Measurements from ENCODE around the gene LLGL1. TPM values are rescaled to one million over a fixed set of nuclear protein-coding genes. Genes with fewer than 3 reads are reported as not detected.
A peak's percentile ranks its signal among the peaks of the same experiment; 100 is the strongest.

The LLGL1 gene
- polyA plus RNA-seq, 2 of the 4 experiments (the other 2 are of a cell fraction), result 11.2 to 19.3 TPM

DNA sequence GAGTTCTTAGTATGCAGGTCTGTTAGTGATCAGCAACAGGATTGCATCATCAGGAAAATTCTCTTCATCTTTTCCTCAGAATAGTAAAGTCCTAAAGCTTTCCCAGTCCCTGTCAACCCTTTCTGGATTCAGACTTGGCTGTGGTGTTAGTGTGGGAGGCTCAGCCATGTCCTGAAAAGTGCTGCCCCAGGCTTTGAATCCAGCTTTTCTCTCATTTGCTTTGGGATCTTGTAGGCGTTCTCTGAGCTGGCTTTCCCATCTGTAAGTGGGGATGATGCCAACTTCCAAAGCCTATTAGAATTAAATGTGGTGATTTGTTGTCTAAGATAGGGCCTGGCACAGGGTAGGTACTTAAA is 38.8 kb upstream of the LLGL1 start:
- 45% methylated on average over 1 of the region's 1 CpG for WGBS (ENCODE audit: missing lambda C conversion rate)
- TF ChIP-seq NFE2L2 (conservative IDR thresholded peaks at IDR 0.05; ENCODE audit: low read length) (no peak), FOXS1 (CRISPR knock-in tag; IDR thresholded peaks at IDR 0.05) (no peak), TFCP2L1 (CRISPR knock-in tag; IDR thresholded peaks at IDR 0.05) (no peak), CEBPB (IDR thresholded peaks at IDR 0.05) (peak; percentile 38 to 47; a peak in 2 of 4 replicates), POLR2A (IDR thresholded peaks at IDR 0.05; ENCODE audit: low read length) (no peak), MAFK (IDR thresholded peaks at IDR 0.05; ENCODE audit: partially characterized antibody) (no peak)
- TF ChIP-seq, protein P1, sequence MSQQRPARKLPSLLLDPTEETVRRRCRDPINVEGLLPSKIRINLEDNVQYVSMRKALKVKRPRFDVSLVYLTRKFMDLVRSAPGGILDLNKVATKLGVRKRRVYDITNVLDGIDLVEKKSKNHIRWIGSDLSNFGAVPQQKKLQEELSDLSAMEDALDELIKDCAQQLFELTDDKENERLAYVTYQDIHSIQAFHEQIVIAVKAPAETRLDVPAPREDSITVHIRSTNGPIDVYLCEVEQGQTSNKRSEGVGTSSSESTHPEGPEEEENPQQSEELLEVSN (IDR thresholded peaks at IDR 0.05; ENCODE audit: borderline replicate concordance, low read depth), result no peak
- Histone ChIP-seq H3K9me3 (no peaks in the 10 kb centered on the region), H3K4me1 (peaks cover 65% of the 10 kb centered on the region), H3K4me2 (peak overlapping the region; percentile 88), H3K4me3 (peak overlapping the region; percentile 73), H3K27ac (peak overlapping the region; percentile 12 to 96; a peak in 4 of 6 replicates)
- POLR2A ChIA-PET, result interaction anchor here (1.1 kb wide), 1 partner anchor 12 kb away, joined by 3 read pairs; no protein-coding TSS in a partner anchor
- DNase-seq (ENCODE audit: low read depth in 1 of 2, low spot score in 1 of 2) (no peak), ATAC-seq (no peak), FAIRE-seq (no peak)
- CTCF ChIA-PET, result interaction anchor here (0.7 to 8.4 kb wide), 4 partner anchors 9 to 147 kb away, joined by 4 to 32 read pairs (median 4); no protein-coding TSS in a partner anchor

DNA sequence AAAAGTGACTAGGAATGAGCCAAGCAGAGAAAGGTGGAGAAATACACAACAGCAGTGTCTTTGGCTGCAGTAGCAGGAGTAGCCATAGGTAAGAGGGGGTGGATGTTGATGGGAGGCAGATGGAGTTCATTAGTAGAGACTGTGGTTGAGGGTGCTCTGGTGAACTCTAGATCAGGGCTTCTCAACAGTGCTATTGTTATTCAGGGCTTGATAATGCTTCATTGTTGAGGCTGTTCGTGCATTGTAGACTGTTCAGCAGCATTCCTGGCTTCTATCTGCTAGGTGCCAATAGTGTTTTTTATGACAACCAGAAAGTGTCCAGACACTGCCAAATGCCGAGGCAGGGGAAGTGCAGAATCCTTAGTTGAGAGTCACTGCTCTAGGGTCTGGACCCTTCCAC is 38.2 kb upstream of the LLGL1 start:
- ChIA-PET POLR2A (interaction anchor here (1.1 kb wide), 1 partner anchor 11 kb away, joined by 3 read pairs; no protein-coding TSS in a partner anchor), CTCF (interaction anchor here (1.3 to 8.4 kb wide), 2 partner anchors 9 to 13 kb away, joined by 4 to 32 read pairs; no protein-coding TSS in a partner anchor)
- DNase-seq (ENCODE audit: low read depth in 1 of 2, low spot score in 1 of 2) (no peak), FAIRE-seq (no peak), ATAC-seq (no peak)
- Histone ChIP-seq H3K4me1 (peaks cover 61% of the 10 kb centered on the region), H3K27ac (peak overlapping the region in 1 of 2 experiments; percentile 96; a peak in 1 of 6 replicates), H3K4me2 (peak overlapping the region; percentile 88), H3K4me3 (peak overlapping the region; percentile 73; the same call in 1 of the 3 replicates), H3K9me3 (no peaks in the 10 kb centered on the region)
- TF ChIP-seq EP300 (IDR thresholded peaks at IDR 0.05), result no peak
- no peak for TF ChIP-seq RARB (CRISPR knock-in tag; IDR thresholded peaks at IDR 0.05)
- TF ChIP-seq, protein P2, sequence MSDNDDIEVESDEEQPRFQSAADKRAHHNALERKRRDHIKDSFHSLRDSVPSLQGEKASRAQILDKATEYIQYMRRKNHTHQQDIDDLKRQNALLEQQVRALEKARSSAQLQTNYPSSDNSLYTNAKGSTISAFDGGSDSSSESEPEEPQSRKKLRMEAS (IDR thresholded peaks at IDR 0.05), result no peak
- no peak for TF ChIP-seq NFE2L2 (conservative IDR thresholded peaks at IDR 0.05; ENCODE audit: low read length)
- no peak for TF ChIP-seq CHD4 (IDR thresholded peaks at IDR 0.05; ENCODE audit: borderline replicate concordance)
- TF ChIP-seq, protein P1 (IDR thresholded peaks at IDR 0.05; ENCODE audit: borderline replicate concordance, low read depth), result no peak
- no peak for TF ChIP-seq HOXB13 (CRISPR knock-in tag; IDR thresholded peaks at IDR 0.05; ENCODE audit: low read depth)
- no peak for TF ChIP-seq CHD2 (IDR thresholded peaks at IDR 0.05; ENCODE audit: low read length, partially characterized antibody)
- TF ChIP-seq JUN (IDR thresholded peaks at IDR 0.05), result no peak
- no peak for TF ChIP-seq ZFP36 (IDR thresholded peaks at IDR 0.05; ENCODE audit: borderline replicate concordance, partially characterized antibody)
- TF ChIP-seq, protein P3, sequence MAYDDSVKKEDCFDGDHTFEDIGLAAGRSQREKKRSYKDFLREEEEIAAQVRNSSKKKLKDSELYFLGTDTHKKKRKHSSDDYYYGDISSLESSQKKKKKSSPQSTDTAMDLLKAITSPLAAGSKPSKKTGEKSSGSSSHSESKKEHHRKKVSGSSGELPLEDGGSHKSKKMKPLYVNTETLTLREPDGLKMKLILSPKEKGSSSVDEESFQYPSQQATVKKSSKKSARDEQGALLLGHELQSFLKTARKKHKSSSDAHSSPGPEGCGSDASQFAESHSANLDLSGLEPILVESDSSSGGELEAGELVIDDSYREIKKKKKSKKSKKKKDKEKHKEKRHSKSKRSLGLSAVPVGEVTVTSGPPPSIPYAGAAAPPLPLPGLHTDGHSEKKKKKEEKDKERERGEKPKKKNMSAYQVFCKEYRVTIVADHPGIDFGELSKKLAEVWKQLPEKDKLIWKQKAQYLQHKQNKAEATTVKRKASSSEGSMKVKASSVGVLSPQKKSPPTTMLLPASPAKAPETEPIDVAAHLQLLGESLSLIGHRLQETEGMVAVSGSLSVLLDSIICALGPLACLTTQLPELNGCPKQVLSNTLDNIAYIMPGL (CRISPR knock-in tag; IDR thresholded peaks at IDR 0.05; ENCODE audit: borderline replicate concordance), result no peak
- TF ChIP-seq, protein P4, sequence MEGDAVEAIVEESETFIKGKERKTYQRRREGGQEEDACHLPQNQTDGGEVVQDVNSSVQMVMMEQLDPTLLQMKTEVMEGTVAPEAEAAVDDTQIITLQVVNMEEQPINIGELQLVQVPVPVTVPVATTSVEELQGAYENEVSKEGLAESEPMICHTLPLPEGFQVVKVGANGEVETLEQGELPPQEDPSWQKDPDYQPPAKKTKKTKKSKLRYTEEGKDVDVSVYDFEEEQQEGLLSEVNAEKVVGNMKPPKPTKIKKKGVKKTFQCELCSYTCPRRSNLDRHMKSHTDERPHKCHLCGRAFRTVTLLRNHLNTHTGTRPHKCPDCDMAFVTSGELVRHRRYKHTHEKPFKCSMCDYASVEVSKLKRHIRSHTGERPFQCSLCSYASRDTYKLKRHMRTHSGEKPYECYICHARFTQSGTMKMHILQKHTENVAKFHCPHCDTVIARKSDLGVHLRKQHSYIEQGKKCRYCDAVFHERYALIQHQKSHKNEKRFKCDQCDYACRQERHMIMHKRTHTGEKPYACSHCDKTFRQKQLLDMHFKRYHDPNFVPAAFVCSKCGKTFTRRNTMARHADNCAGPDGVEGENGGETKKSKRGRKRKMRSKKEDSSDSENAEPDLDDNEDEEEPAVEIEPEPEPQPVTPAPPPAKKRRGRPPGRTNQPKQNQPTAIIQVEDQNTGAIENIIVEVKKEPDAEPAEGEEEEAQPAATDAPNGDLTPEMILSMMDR (IDR thresholded peaks at IDR 0.05), result no peak
- TF ChIP-seq GATA3 (IDR thresholded peaks at IDR 0.05; ENCODE audit: borderline replicate concordance), result no peak
- TF ChIP-seq, protein P5, sequence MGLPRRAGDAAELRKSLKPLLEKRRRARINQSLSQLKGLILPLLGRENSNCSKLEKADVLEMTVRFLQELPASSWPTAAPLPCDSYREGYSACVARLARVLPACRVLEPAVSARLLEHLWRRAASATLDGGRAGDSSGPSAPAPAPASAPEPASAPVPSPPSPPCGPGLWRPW (IDR thresholded peaks at IDR 0.05), result no peak
- no peak for TF ChIP-seq RCOR1 (IDR thresholded peaks at IDR 0.05; ENCODE audit: low read depth, low read length)
- TF ChIP-seq TP53 (CRISPR knock-in tag; IDR thresholded peaks at IDR 0.05), result no peak
- no peak for TF ChIP-seq EHMT2 (IDR thresholded peaks at IDR 0.05; ENCODE audit: low read depth)
- TF ChIP-seq, protein P6, sequence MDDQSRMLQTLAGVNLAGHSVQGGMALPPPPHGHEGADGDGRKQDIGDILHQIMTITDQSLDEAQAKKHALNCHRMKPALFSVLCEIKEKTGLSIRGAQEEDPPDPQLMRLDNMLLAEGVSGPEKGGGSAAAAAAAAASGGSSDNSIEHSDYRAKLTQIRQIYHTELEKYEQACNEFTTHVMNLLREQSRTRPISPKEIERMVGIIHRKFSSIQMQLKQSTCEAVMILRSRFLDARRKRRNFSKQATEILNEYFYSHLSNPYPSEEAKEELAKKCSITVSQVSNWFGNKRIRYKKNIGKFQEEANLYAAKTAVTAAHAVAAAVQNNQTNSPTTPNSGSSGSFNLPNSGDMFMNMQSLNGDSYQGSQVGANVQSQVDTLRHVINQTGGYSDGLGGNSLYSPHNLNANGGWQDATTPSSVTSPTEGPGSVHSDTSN (IDR thresholded peaks at IDR 0.05), result no peak
- 81% methylated on average over 2 of the region's 2 CpGs for WGBS (ENCODE audit: missing lambda C conversion rate)

Data from A549 (cell line).